DND-41 (cell line): ENCODE data around the gene SGIP1.

ENCODE experiments used
- ATAC-seq: fragments of 200-7000 bp; cut with Tn5 transposase; 3 replicates; pipeline ENCODE4 v1.9.1; 2021; ENCODE audit warnings: low read depth; ENCODE audit not compliant: insufficient read depth
- DNase-seq: peaks from one replicate; pipeline ENCODE4 v3.0.0-alpha.2; 2020
- H2AFZ ChIP-seq: 2 replicates; pipeline ENCODE4 v1.6.0; 2012; ENCODE audit warnings: low read depth, low read length
- H3K27ac ChIP-seq: 2 replicates; pipeline ENCODE4 v1.5.1; 2012; ENCODE audit warnings: low read length, inconsistent platforms
- H3K27me3 ChIP-seq: fragments of 200-600 bp; sonication (generic); 2 replicates; pipeline ENCODE4 v1.6.0; 2012; ENCODE audit warnings: low read length, mild to moderate bottlenecking, inconsistent platforms; ENCODE audit not compliant: insufficient read depth, poor library complexity
- H3K36me3 ChIP-seq: 2 replicates; pipeline ENCODE4 v1.5.1; 2012; ENCODE audit warnings: low read length, inconsistent platforms; ENCODE audit not compliant: insufficient read depth
- H3K4me1 ChIP-seq: 2 replicates; pipeline ENCODE4 v1.5.1; 2012; ENCODE audit warnings: mild to moderate bottlenecking, low read length; ENCODE audit not compliant: insufficient read depth
- H3K4me2 ChIP-seq: 2 replicates; pipeline ENCODE4 v1.6.0; 2012; ENCODE audit warnings: mild to moderate bottlenecking, moderate library complexity, low read length, inconsistent platforms; ENCODE audit not compliant: insufficient read depth
- H3K4me3 ChIP-seq, 2 experiments: fragments of 200-600 bp in 1 of 2; shearing (Covaris generic) in 1 of 2; 2 replicates each; pipeline ENCODE4 v1.5.1; 2012 to 2016; ENCODE audit warnings: inconsistent platforms in 2 of 2, low read length in 2 of 2, mild to moderate bottlenecking in 2 of 2, low read depth in 1 of 2, moderate library complexity in 1 of 2
- H3K79me2 ChIP-seq: 2 replicates; pipeline ENCODE4 v1.6.0; 2012; ENCODE audit warnings: low read length, inconsistent platforms; ENCODE audit not compliant: insufficient read depth
- H3K9ac ChIP-seq: 2 replicates; pipeline ENCODE4 v1.6.0; 2012; ENCODE audit warnings: low read depth, mild to moderate bottlenecking, inconsistent platforms, low read length, moderate library complexity
- H3K9me3 ChIP-seq: 2 replicates; pipeline ENCODE4 v1.5.1; 2012; ENCODE audit warnings: low read length, moderate library complexity, mild to moderate bottlenecking, inconsistent platforms; ENCODE audit not compliant: insufficient read depth, severe bottlenecking
- H4K20me1 ChIP-seq: 2 replicates; pipeline ENCODE4 v1.6.0; 2012; ENCODE audit warnings: low read length; ENCODE audit not compliant: insufficient read depth
- CTCF ChIP-seq: IDR thresholded peaks from 2 replicates; pipeline ENCODE4 v1.5.1; 2012; ENCODE audit warnings: borderline replicate concordance, low read length, moderate library complexity, mild to moderate bottlenecking; ENCODE audit not compliant: poor library complexity, severe bottlenecking; ENCODE audit errors: extremely low read depth
- EZH2 ChIP-seq: IDR thresholded peaks from 3 replicates; pipeline ENCODE4 v1.6.1; 2012; ENCODE audit warnings: borderline replicate concordance, low read depth, mild to moderate bottlenecking, moderate library complexity, low read length, inconsistent platforms; ENCODE audit not compliant: severe bottlenecking

Gene SGIP1

GRCh38 chr1:66618390-66618789, 84.4 kb downstream of the SGIP1 start:
- Histone ChIP-seq H3K9me3 (no peaks in the 10 kb centered on the region), H3K27me3 (no peaks in the 10 kb centered on the region), H3K79me2 (no peaks in the 10 kb centered on the region), H3K36me3 (no peaks in the 10 kb centered on the region), H3K4me1 (no peaks in the 10 kb centered on the region), H3K4me3 (no peak overlapping the region), H4K20me1 (no peaks in the 10 kb centered on the region), H2AFZ (no peak overlapping the region), H3K9ac (no peak overlapping the region), H3K27ac (no peak overlapping the region), H3K4me2 (no peak overlapping the region)
- no peak for ATAC-seq
- no peak for DNase-seq
- TF ChIP-seq CTCF, result no peak
- no peak for TF ChIP-seq EZH2

GRCh38 chr1:66623812-66624211, 89.9 kb downstream of the SGIP1 start:
- Histone ChIP-seq H3K79me2 (no peaks in the 10 kb centered on the region), H3K4me3 (no peak overlapping the region), H3K27me3 (peaks cover 2% of the 10 kb centered on the region), H3K9me3 (no peaks in the 10 kb centered on the region), H3K4me2 (no peak overlapping the region), H4K20me1 (no peaks in the 10 kb centered on the region), H3K36me3 (no peaks in the 10 kb centered on the region), H3K9ac (no peak overlapping the region), H3K27ac (no peak overlapping the region), H2AFZ (no peak overlapping the region), H3K4me1 (no peaks in the 10 kb centered on the region)
- ATAC-seq, result no peak
- DNase-seq, result no peak
- TF ChIP-seq EZH2, result no peak
- TF ChIP-seq CTCF, result no peak

GRCh38 chr1:66624412-66625060, 90.6 kb downstream of the SGIP1 start:
- no peaks in the 10 kb centered on the region for H4K20me1 ChIP-seq
- no peaks in the 10 kb centered on the region for H3K36me3 ChIP-seq
- H3K27me3 ChIP-seq, result peaks cover 2% of the 10 kb centered on the region
- no peak overlapping the region for H2AFZ ChIP-seq
- H3K4me3 ChIP-seq, result no peak overlapping the region
- ATAC-seq (no peak), DNase-seq (no peak)
- H3K4me1 ChIP-seq, result no peaks in the 10 kb centered on the region
- no peaks in the 10 kb centered on the region for H3K9me3 ChIP-seq
- H3K79me2 ChIP-seq, result no peaks in the 10 kb centered on the region
- no peak overlapping the region for H3K4me2 ChIP-seq
- H3K27ac ChIP-seq, result no peak overlapping the region
- no peak overlapping the region for H3K9ac ChIP-seq
- TF ChIP-seq CTCF (no peak), EZH2 (no peak)

- Histone ChIP-seq H3K4me2 (no peak overlapping the region), H4K20me1 (no peaks in the 10 kb centered on the region), H3K27ac (no peak overlapping the region), H3K9me3 (no peaks in the 10 kb centered on the region), H3K27me3 (peaks cover 2% of the 10 kb centered on the region), H3K4me1 (no peaks in the 10 kb centered on the region), H3K79me2 (no peaks in the 10 kb centered on the region), H2AFZ (no peak overlapping the region), H3K4me3 (no peak overlapping the region), H3K9ac (no peak overlapping the region), H3K36me3 (no peaks in the 10 kb centered on the region)
- TF ChIP-seq CTCF (no peak), EZH2 (no peak)
- ATAC-seq (no peak), DNase-seq (no peak)
These were observed 92.3 kb downstream of the SGIP1 start for GRCh38 chr1:66626261-66626660.
